RWPE2 (cell line): ENCODE measurements around the gene SURF4.
A peak's percentile ranks its signal among the peaks of the same experiment; 100 is the strongest.

Experiments
- ATAC-seq: fragments of 200-7000 bp; cut with Tn5 transposase; 3 replicates; pipeline ENCODE4 v1.9.1; 2021; ENCODE audit warnings: low read depth
- DNase-seq: peaks from one replicate; pipeline ENCODE4 v3.0.0-alpha.2; 2020; ENCODE audit warnings: low spot score
- H3K27ac ChIP-seq: fragments of 450-650 bp; 2 replicates; pipeline ENCODE4 v1.5.1; 2017; ENCODE audit warnings: mild to moderate bottlenecking; ENCODE audit not compliant: poor library complexity, severe bottlenecking
- H3K27me3 ChIP-seq: fragments of 250-450 bp; sonication (Bioruptor Pico); 2 replicates; pipeline ENCODE4 v1.5.1; 2021; ENCODE audit warnings: mild to moderate bottlenecking, moderate library complexity; ENCODE audit not compliant: insufficient read depth, poor library complexity, severe bottlenecking
- H3K36me3 ChIP-seq: fragments of 250-450 bp; sonication (Bioruptor Pico); 2 replicates; pipeline ENCODE4 v1.5.1; 2020; ENCODE audit warnings: low read depth, mild to moderate bottlenecking, moderate library complexity
- H3K4me1 ChIP-seq: fragments of 250-450 bp; sonication (Bioruptor Pico); 2 replicates; pipeline ENCODE4 v1.5.1; 2021; ENCODE audit warnings: mild to moderate bottlenecking, moderate library complexity; ENCODE audit not compliant: insufficient read depth, poor library complexity, severe bottlenecking
- H3K4me3 ChIP-seq: fragments of 250-450 bp; sonication (Bioruptor Pico); 2 replicates; pipeline ENCODE4 v1.5.1; 2021; ENCODE audit warnings: mild to moderate bottlenecking, moderate library complexity; ENCODE audit not compliant: severe bottlenecking
- H3K9me3 ChIP-seq: fragments of 250-450 bp; sonication (Bioruptor Pico); 2 replicates; pipeline ENCODE4 v1.5.1; 2021; ENCODE audit warnings: mild to moderate bottlenecking, moderate library complexity; ENCODE audit not compliant: severe bottlenecking
- CTCF ChIP-seq: fragments of 450-650 bp; IDR thresholded peaks from one replicate; pipeline ENCODE4 v1.5.1; 2017; ENCODE audit warnings: mild to moderate bottlenecking, moderate library complexity; ENCODE audit not compliant: poor library complexity, severe bottlenecking

SURF4 gene

DNA sequence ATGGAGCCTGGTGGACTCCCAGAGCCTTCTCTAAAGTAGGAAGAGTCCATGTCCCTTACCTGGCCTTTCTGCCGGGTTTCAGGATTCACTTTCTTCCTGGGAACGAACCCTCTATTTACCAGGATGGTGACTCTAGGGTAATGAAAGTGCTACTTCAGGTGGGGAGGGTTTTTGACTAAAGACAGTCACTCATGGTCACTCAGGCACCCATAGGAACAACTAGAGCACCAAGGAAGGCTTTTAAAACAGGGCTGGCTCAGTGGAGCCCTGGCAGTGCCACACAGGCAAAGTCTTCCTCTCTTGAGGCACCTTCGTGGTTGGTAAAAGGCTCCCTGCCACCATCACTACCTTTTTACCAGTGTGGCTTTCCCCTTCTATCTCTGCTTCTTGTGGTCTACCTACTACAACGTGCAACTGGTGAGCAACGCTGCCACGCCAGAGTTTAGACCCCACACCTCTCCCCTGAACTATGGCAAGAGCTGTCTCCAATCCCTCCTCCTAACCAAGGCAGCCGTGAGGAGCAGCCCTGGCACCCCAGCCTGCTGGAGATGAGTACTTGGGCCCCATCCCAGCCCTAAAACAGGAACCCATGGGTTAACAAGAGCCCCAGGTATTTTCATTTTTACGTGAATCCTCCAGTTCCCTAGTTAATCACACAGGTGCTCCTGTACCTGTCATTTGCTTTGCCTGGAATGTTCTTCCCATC lies 23.1 kb downstream of the SURF4 start:
- H3K9me3 ChIP-seq: no peaks in the 10 kb centered on the region
- no peak for TF ChIP-seq CTCF
- H3K27me3 ChIP-seq: no peaks in the 10 kb centered on the region
- ATAC-seq (no peak), DNase-seq (no peak)
- peaks cover 67% of the 10 kb centered on the region for H3K36me3 ChIP-seq
- H3K4me3 ChIP-seq: no peak overlapping the region
- peak overlapping the region; percentile 5 for H3K27ac ChIP-seq
- H3K4me1 ChIP-seq: peaks cover 7% of the 10 kb centered on the region

DNA sequence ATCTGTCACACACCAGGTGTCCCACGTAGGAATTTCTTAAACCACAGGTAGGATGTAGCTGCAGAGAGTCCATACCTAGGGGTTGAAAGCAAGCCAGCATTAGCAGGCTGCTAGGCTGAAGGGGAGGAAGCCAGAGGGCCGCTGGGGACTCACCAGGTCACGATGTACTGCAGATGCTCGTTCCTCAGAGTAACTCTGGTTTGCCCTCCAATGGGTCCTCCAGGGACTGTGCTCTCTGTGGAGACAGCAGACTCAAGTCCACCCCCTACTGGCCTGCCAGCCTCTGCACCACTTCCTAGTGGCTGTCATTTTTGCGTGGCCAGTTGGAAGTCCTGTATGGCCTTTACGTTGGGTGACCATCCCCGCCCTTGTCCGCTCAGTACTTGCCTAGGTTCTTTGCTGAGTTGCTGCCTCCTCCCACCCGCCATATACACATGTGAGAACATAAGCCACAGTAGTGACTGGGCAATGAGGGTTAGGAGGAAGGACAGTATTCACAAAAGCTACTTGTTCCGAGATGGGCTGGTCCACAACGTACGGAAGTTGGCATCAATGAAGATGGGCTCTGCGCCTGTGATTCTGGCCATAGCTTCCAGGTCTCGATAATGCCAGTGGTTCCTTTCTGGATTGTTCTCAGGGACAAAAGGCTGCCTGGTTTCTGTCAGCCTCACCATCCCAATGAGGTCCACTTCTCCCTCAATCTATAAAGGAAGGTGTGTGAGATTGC lies 23.8 kb downstream of the SURF4 start:
- Histone ChIP-seq H3K36me3 (peaks cover 63% of the 10 kb centered on the region), H3K27ac (peak overlapping the region; percentile 93), H3K4me3 (no peak overlapping the region), H3K27me3 (no peaks in the 10 kb centered on the region), H3K9me3 (no peaks in the 10 kb centered on the region), H3K4me1 (peaks cover 7% of the 10 kb centered on the region)
- no peak for DNase-seq
- peak; percentile 52 for TF ChIP-seq CTCF
- peak; percentile 11; the same call in 1 of the 3 replicates for ATAC-seq

GRCh38 chr9:133351526-133351907 lies 24.3 kb downstream of the SURF4 start:
- H3K4me3 ChIP-seq: no peak overlapping the region
- H3K9me3 ChIP-seq: no peaks in the 10 kb centered on the region
- no peak for TF ChIP-seq CTCF
- DNase-seq: no peak
- H3K4me1 ChIP-seq: peaks cover 7% of the 10 kb centered on the region
- H3K27me3 ChIP-seq: no peaks in the 10 kb centered on the region
- H3K36me3 ChIP-seq: peaks cover 63% of the 10 kb centered on the region
- ATAC-seq: no peak
- peak overlapping the region; percentile 93 for H3K27ac ChIP-seq

DNA sequence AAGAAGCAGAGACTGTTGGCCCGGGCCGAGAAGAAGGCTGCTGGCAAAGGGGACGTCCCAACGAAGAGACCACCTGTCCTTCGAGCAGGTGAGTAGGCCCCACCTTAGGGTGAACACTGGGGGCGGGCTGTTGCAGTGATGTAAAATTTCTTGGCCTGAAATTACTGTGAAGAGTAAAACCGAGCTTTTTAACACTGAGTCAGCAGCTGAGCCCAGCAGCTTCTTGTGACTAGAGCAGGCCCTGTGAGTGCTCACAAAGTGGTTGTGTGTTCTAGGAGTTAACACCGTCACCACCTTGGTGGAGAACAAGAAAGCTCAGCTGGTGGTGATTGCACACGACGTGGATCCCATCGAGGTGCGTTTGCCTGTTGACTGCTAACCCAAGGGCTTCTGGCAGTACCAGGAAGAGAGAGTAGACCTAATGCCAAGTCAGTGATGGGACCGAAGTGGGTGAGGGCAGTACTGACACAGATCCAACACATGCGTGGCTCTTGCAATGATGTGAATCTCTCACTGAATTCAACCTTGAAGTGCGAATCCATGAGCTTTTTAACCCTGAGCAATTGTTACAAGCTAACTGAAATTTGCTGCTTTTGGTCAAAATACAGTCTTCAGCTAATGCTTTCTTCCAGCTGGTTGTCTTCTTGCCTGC lies 25.8 kb downstream of the SURF4 start:
- Histone ChIP-seq H3K36me3 (peaks cover 76% of the 10 kb centered on the region), H3K4me3 (no peak overlapping the region), H3K9me3 (no peaks in the 10 kb centered on the region), H3K27me3 (no peaks in the 10 kb centered on the region), H3K27ac (peak overlapping the region; percentile 93), H3K4me1 (peaks cover 7% of the 10 kb centered on the region)
- no peak for ATAC-seq
- no peak for TF ChIP-seq CTCF
- DNase-seq: no peak
